Measurements from ENCODE around the gene SEC31B.

SEC31B gene

GRCh38 chr10:100544950-100545349 is 25.3 kb upstream of the SEC31B start:
- Mint-ChIP-seq H3K27me3 (no peaks in the 10 kb centered on the region), H3K27ac (no peak overlapping the region), H3K4me1 (ENCODE audit: low read depth) (no peaks in the 10 kb centered on the region), H3K36me3 (ENCODE audit: low read depth) (peaks cover 80% of the 10 kb centered on the region), H3K9me3 (no peaks in the 10 kb centered on the region), H3K4me3 (no peak overlapping the region)

DNA sequence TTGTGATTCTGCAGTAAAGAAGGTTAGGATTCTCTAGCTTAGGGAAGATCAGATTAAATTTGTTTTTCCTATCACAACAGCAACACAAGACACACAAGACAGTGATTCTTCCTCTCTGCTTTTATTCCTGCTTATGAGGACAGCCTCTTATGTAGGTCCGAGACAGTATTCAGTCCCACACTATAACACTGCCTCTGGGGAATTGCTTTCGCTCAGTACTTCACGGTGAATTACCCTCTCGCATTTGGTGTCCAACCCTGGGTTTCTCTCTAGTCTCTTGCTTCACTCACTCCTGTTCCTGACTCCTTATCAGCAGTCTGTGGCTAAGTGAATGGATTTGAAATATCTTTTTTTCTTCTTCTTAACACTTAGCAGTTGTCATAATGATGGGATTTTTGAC is 17.8 kb upstream of the SEC31B start:
- Mint-ChIP-seq H3K27ac (peak overlapping the region; percentile 41), H3K4me3 (no peak overlapping the region), H3K4me1 (ENCODE audit: low read depth) (peaks cover 6% of the 10 kb centered on the region), H3K27me3 (no peaks in the 10 kb centered on the region), H3K9me3 (no peaks in the 10 kb centered on the region), H3K36me3 (ENCODE audit: low read depth) (peaks cover 45% of the 10 kb centered on the region)

GRCh38 chr10:100535715-100536353 is 16.2 kb upstream of the SEC31B start, which contains the start of gene HIF1AN:
TSS of gene HIF1AN (plus strand) at chr10:100535943. CDS start at chr10:100535959, 16 bp downstream.
- Mint-ChIP-seq H3K36me3 (ENCODE audit: low read depth) (peaks cover 32% of the 10 kb centered on the region), H3K4me1 (ENCODE audit: low read depth) (peaks cover 17% of the 10 kb centered on the region), H3K27me3 (no peaks in the 10 kb centered on the region), H3K9me3 (no peaks in the 10 kb centered on the region), H3K4me3 (no peak within 1 kb of the TSS), H3K27ac (peak within 1 kb of the TSS; percentile 55)

GRCh38 chr10:100535338-100535714 is 15.7 kb upstream of the SEC31B start:
- Mint-ChIP-seq H3K4me1 (ENCODE audit: low read depth) (peaks cover 18% of the 10 kb centered on the region), H3K27me3 (no peaks in the 10 kb centered on the region), H3K27ac (no peak overlapping the region), H3K9me3 (no peaks in the 10 kb centered on the region), H3K4me3 (no peak overlapping the region), H3K36me3 (ENCODE audit: low read depth) (peaks cover 27% of the 10 kb centered on the region)

- Mint-ChIP-seq H3K4me1 (ENCODE audit: low read depth) (peaks cover 24% of the 10 kb centered on the region), H3K27ac (peak overlapping the region; percentile 55), H3K4me3 (no peak overlapping the region)
These were observed 15.1 kb upstream of the SEC31B start for GRCh38 chr10:100534726-100535125.

DNA sequence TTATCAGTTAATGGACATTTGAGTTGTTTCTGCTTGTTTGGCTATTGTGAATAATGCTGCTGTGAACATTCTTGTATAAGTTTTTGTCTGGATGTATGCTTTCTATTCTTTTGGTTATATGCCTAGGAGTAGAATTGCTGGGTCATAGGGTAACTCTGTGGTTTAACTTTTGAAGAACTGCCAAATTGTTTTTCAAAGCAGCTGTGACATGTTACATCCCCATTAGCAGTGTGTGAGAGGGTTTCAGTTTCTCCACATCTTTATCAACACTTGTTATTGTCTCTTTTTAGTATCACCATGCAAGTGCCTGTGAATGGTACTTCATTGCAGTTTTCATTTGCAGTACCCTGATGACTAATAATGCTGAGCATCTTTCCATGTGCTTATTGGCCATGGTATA is 12.1 kb upstream of the SEC31B start:
- H3K27me3 Mint-ChIP-seq = no peaks in the 10 kb centered on the region
- H3K4me3 Mint-ChIP-seq = no peak overlapping the region

More at GRCh38 chr10:100534726-100535125, 15.1 kb upstream of the SEC31B start:
- H3K27me3 Mint-ChIP-seq = no peaks in the 10 kb centered on the region
- no peaks in the 10 kb centered on the region for H3K9me3 Mint-ChIP-seq
- H3K36me3 Mint-ChIP-seq (ENCODE audit: low read depth) = peaks cover 25% of the 10 kb centered on the region

DNA sequence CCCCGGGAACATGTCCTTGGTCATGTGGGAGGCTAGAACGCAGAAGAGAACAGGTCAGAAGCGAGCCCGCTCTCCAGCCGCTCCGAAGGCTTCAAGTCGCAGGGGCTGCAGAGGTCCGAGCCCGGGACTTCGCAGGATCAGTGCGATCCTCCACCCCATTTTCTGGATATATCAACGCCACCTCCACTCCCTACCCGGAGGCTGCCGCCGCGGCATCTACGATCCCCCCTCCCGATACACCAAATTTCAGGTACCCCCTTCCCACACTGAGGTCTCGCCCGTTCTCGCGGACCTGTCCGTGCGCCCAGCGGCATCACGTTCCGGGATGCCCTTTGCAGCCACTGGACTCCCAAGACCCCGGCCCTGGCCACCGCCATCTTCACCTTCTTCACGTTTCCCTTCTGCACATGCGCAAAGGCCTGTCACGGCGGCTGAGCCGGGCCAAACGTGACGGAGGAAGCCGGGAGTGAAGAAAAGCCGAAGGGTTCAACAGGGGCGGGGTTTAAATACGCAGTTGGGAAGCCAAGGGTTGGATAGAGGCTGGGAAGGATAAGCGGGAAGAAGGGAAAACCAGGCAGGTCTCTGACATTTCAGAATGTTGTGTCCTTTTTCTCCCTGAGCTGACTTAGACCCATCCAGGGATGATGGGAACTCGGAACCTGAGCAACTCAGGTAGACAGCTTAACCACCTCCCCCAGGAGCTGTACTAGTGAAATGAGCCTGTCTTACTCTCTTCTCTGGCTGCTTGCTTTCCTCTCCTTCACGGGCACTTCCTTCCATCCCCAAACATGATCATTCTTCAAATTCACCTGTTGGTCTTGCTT is 10.0 kb upstream of the SEC31B start, which contains the start of gene NDUFB8:
Gene NDUFB8 (minus strand): TSS at position 397 of the 824 bp plus-strand sequence. CDS start 20 bp downstream, at position 377.
- no peaks in the 10 kb centered on the region for H3K27me3 Mint-ChIP-seq
- peaks cover 41% of the 10 kb centered on the region for H3K4me1 Mint-ChIP-seq (ENCODE audit: low read depth)
- H3K4me3 Mint-ChIP-seq = peak within 1 kb of the TSS; percentile 91
- no peaks in the 10 kb centered on the region for H3K9me3 Mint-ChIP-seq
- H3K27ac Mint-ChIP-seq = peak within 1 kb of the TSS; percentile 95
- H3K36me3 Mint-ChIP-seq (ENCODE audit: low read depth) = peaks cover 37% of the 10 kb centered on the region

More for the DNA sequence above, 12.1 kb upstream of the SEC31B start:
- peaks cover 20% of the 10 kb centered on the region for H3K36me3 Mint-ChIP-seq (ENCODE audit: low read depth)
- H3K9me3 Mint-ChIP-seq = no peaks in the 10 kb centered on the region
- peaks cover 35% of the 10 kb centered on the region for H3K4me1 Mint-ChIP-seq (ENCODE audit: low read depth)
- H3K27ac Mint-ChIP-seq = no peak overlapping the region

GRCh38 chr10:100528921-100529474 is 9.3 kb upstream of the SEC31B start:
- H3K36me3 Mint-ChIP-seq (ENCODE audit: low read depth) = peaks cover 40% of the 10 kb centered on the region
- H3K4me3 Mint-ChIP-seq = peak overlapping the region; percentile 91
- H3K9me3 Mint-ChIP-seq = no peaks in the 10 kb centered on the region
- H3K27ac Mint-ChIP-seq = peak overlapping the region; percentile 95
- H3K4me1 Mint-ChIP-seq (ENCODE audit: low read depth) = peaks cover 41% of the 10 kb centered on the region
- no peaks in the 10 kb centered on the region for H3K27me3 Mint-ChIP-seq

- H3K9me3 Mint-ChIP-seq = no peaks in the 10 kb centered on the region
- H3K4me1 Mint-ChIP-seq (ENCODE audit: low read depth) = peaks cover 41% of the 10 kb centered on the region
- peak overlapping the region; percentile 91 for H3K4me3 Mint-ChIP-seq
- no peaks in the 10 kb centered on the region for H3K27me3 Mint-ChIP-seq
- H3K27ac Mint-ChIP-seq = peak overlapping the region; percentile 95
- peaks cover 46% of the 10 kb centered on the region for H3K36me3 Mint-ChIP-seq (ENCODE audit: low read depth)
These were observed 8.6 kb upstream of the SEC31B start for GRCh38 chr10:100528123-100528886.

DNA sequence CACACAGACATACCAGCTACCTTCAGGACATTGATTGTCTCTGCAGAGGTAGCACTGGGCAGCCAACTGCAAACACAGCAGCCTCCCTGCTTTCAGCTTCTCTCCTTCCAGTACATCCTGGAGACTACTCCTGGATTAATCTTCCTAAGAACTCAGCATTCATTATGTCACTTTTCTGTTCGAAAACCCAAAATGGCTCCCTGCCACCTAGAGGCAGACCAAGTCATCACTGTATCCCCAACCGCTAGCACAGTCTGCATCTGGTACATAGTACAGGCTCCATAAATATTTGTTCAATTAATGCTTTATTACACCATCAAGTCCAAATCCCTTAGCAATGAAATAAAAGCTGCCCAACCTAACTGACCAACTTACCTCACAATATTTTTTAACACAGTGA is 5.0 kb upstream of the SEC31B start:
- Mint-ChIP-seq H3K4me1 (ENCODE audit: low read depth) (peaks cover 23% of the 10 kb centered on the region), H3K36me3 (ENCODE audit: low read depth) (peaks cover 57% of the 10 kb centered on the region), H3K9me3 (no peaks in the 10 kb centered on the region), H3K4me3 (no peak overlapping the region), H3K27me3 (no peaks in the 10 kb centered on the region), H3K27ac (no peak overlapping the region)

- Mint-ChIP-seq H3K36me3 (ENCODE audit: low read depth) (peaks cover 53% of the 10 kb centered on the region), H3K27me3 (no peaks in the 10 kb centered on the region), H3K9me3 (no peaks in the 10 kb centered on the region), H3K4me1 (ENCODE audit: low read depth) (peaks cover 25% of the 10 kb centered on the region), H3K4me3 (no peak overlapping the region), H3K27ac (no peak overlapping the region)
These were observed 4.5 kb upstream of the SEC31B start for GRCh38 chr10:100524206-100524605.

- Mint-ChIP-seq H3K4me3 (no peak overlapping the region), H3K9me3 (no peaks in the 10 kb centered on the region), H3K27me3 (no peaks in the 10 kb centered on the region), H3K27ac (no peak overlapping the region), H3K4me1 (ENCODE audit: low read depth) (peaks cover 26% of the 10 kb centered on the region), H3K36me3 (ENCODE audit: low read depth) (peaks cover 46% of the 10 kb centered on the region)
These were observed 3.3 kb upstream of the SEC31B start for GRCh38 chr10:100522945-100523344.

DNA sequence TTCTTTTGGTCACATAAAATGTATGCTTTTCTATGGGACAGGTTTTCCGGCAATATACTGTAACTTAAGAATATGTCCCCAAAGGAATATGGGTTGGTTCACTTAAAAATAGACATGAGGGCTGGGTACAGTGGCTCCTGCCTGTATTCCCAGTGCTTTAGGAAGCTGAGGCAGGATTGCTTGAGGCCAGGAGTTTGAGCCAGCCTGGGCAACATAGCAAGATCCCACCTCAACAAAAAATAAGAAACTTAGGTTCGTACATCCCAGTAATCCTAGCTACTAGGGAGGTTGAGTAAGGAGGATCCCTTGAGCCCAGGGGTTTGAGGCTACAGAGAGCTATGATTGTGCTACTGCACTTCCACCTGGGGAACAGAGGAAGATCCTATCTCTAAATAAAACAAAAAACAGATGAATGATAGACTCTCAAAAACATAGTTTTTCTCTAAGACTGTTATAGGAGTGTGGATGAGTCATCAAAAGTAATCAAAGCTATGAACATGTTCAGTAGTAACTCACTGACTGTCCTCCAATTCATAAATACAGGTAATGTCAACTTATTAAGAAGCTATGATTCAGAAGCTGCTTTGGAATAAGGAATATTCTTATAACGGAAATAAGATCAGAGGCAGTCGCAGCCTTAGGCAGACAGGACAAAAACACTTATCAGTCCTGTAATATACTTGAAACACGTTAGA is 2.6 kb upstream of the SEC31B start:
- no peaks in the 10 kb centered on the region for H3K27me3 Mint-ChIP-seq
- no peaks in the 10 kb centered on the region for H3K9me3 Mint-ChIP-seq
- no peak overlapping the region for H3K4me3 Mint-ChIP-seq
- H3K4me1 Mint-ChIP-seq (ENCODE audit: low read depth) = peaks cover 20% of the 10 kb centered on the region
- H3K36me3 Mint-ChIP-seq (ENCODE audit: low read depth) = peaks cover 46% of the 10 kb centered on the region
- H3K27ac Mint-ChIP-seq = no peak overlapping the region

DNA sequence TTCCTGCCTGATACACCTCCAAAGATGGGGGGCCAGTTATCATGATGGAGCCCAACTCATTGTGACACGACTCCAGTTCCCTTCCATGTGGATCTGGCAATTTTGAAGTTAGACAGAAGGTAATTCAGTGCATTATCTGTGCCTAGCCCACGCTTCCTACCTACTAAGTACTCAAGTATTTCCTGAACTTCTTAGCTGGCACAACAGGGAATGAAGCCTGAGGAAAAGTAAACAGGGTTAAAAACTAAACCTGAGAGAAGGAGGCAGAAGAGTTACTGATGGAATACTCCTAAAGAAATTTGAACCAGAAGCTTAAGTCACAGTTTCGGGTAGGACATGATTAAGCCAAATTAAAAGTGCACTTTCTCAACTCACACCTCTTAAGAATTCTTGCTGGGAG is 1.1 kb upstream of the SEC31B start:
- peaks cover 11% of the 10 kb centered on the region for H3K4me1 Mint-ChIP-seq (ENCODE audit: low read depth)
- H3K27me3 Mint-ChIP-seq = no peaks in the 10 kb centered on the region
- no peak overlapping the region for H3K27ac Mint-ChIP-seq
- H3K4me3 Mint-ChIP-seq = no peak overlapping the region
- H3K36me3 Mint-ChIP-seq (ENCODE audit: low read depth) = peaks cover 40% of the 10 kb centered on the region
- H3K9me3 Mint-ChIP-seq = no peaks in the 10 kb centered on the region
